ENCODE data around the gene POU5F1. TPM values are rescaled to one million over a fixed set of nuclear protein-coding genes. Genes with fewer than 3 reads are reported as not detected.

POU5F1 gene
- total and polyA plus RNA-seq, 2 of the 4 experiments (the other 2 are of a cell fraction): not detected

DNA sequence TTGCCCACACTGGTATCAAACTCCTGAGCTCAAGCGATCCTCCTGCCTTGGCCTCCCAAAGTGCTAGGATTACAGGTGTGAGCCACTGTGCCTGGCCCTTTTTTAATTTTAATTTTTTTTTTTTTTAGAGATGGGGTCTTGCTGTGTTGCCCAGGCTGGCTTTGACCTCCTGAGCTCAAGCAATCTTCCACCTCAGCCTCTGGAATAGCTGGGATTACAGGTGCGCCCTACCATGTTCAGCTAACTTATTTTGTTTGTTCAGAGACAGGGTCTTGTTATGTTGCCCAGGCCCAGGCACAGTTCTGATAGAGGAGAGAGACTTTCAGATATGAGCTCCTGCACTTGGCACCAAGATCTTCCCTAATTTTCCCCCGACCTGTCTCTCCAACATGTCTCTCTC, 39.7 kb downstream of the POU5F1 start:
- H2AK5ac ChIP-seq (ENCODE audit: low read depth, low read length): no peak overlapping the region
- no peak overlapping the region for H2BK20ac ChIP-seq (ENCODE audit: low read depth, low read length)
- H3K56ac ChIP-seq (ENCODE audit: extremely low read depth, insufficient read depth, low read length): no peak overlapping the region
- no peak for TF ChIP-seq FOS (IDR thresholded peaks at IDR 0.05; ENCODE audit: low read depth, low read length)
- TF ChIP-seq MXI1 (IDR thresholded peaks at IDR 0.05; ENCODE audit: borderline replicate concordance, low read depth, low read length): no peak
- TF ChIP-seq USF2 (IDR thresholded peaks at IDR 0.05; ENCODE audit: low read depth, low read length): no peak
- TF ChIP-seq BHLHE40 (IDR thresholded peaks at IDR 0.05; ENCODE audit: low read depth, low read length): no peak
- no peak for TF ChIP-seq RCOR1 (IDR thresholded peaks at IDR 0.05; ENCODE audit: insufficient replicate concordance, low read length)
- no peak for TF ChIP-seq CEBPB (IDR thresholded peaks at IDR 0.05; ENCODE audit: low read depth, low read length)
- TF ChIP-seq NFE2L2 (IDR thresholded peaks at IDR 0.05; ENCODE audit: low read depth, low read length): no peak
- TF ChIP-seq MAZ (IDR thresholded peaks at IDR 0.05; ENCODE audit: borderline replicate concordance, low read depth, low read length): no peak
- TF ChIP-seq, protein P1, sequence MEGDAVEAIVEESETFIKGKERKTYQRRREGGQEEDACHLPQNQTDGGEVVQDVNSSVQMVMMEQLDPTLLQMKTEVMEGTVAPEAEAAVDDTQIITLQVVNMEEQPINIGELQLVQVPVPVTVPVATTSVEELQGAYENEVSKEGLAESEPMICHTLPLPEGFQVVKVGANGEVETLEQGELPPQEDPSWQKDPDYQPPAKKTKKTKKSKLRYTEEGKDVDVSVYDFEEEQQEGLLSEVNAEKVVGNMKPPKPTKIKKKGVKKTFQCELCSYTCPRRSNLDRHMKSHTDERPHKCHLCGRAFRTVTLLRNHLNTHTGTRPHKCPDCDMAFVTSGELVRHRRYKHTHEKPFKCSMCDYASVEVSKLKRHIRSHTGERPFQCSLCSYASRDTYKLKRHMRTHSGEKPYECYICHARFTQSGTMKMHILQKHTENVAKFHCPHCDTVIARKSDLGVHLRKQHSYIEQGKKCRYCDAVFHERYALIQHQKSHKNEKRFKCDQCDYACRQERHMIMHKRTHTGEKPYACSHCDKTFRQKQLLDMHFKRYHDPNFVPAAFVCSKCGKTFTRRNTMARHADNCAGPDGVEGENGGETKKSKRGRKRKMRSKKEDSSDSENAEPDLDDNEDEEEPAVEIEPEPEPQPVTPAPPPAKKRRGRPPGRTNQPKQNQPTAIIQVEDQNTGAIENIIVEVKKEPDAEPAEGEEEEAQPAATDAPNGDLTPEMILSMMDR (conservative IDR thresholded peaks at IDR 0.05; ENCODE audit: low read depth, low read length): no peak
- TF ChIP-seq, protein P2, sequence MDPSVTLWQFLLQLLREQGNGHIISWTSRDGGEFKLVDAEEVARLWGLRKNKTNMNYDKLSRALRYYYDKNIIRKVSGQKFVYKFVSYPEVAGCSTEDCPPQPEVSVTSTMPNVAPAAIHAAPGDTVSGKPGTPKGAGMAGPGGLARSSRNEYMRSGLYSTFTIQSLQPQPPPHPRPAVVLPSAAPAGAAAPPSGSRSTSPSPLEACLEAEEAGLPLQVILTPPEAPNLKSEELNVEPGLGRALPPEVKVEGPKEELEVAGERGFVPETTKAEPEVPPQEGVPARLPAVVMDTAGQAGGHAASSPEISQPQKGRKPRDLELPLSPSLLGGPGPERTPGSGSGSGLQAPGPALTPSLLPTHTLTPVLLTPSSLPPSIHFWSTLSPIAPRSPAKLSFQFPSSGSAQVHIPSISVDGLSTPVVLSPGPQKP (IDR thresholded peaks at IDR 0.05; ENCODE audit: borderline replicate concordance, low read depth, low read length): no peak
- no peak for TF ChIP-seq MAFK (IDR thresholded peaks at IDR 0.05; ENCODE audit: low read depth, low read length)
- no peak for TF ChIP-seq CHD1 (IDR thresholded peaks at IDR 0.05; ENCODE audit: low read depth, low read length)
- H3K9ac ChIP-seq (ENCODE audit: low read depth, low read length): no peak overlapping the region
- no peak overlapping the region for H2BK5ac ChIP-seq (ENCODE audit: low read depth, low read length, poor library complexity, severe bottlenecking)
- BruUV-seq (replicated peaks): no TSS peak
- no peak overlapping the region for H3K4ac ChIP-seq (ENCODE audit: low read depth, low read length)
- H3K4me1 ChIP-seq (ENCODE audit: control insufficient read depth, insufficient read depth, low read length): no peaks in the 10 kb centered on the region
- H3K4me2 ChIP-seq (ENCODE audit: low read depth, low read length): no peak overlapping the region
- ATAC-seq (ENCODE audit: low read depth): no peak
- no CpG with 5 or more reads among the region's 3 CpGs for WGBS, 2 experiments (ENCODE audit: extremely low coverage in 2 of 2, insufficient read length in 1 of 2)
- H4K20me1 ChIP-seq (ENCODE audit: insufficient read depth, low read length): no peaks in the 10 kb centered on the region; the same call in 1 of the 2 replicates
- POLR2A ChIA-PET (ENCODE audit: unreplicated experiment): no interaction called here
- CTCF ChIA-PET: no interaction called here
- H3K36me3 ChIP-seq (ENCODE audit: control insufficient read depth, insufficient read depth, low read length): no peaks in the 10 kb centered on the region
- H2AK9ac ChIP-seq (replicated peaks; ENCODE audit: low read depth, low read length, poor library complexity): no peak overlapping the region
- no peak overlapping the region for H3K14ac ChIP-seq (replicated peaks; ENCODE audit: low read depth, low read length)
- H3K23ac ChIP-seq (ENCODE audit: low read depth, low read length): no peak overlapping the region
- no peak for DNase-seq
- H3K18ac ChIP-seq (ENCODE audit: low read depth, low read length): no peak overlapping the region
- H3K27ac ChIP-seq (ENCODE audit: insufficient read depth, low read length): no peak overlapping the region
- no peak overlapping the region for H3K4me3 ChIP-seq (ENCODE audit: insufficient read depth, low read depth, low read length)
- H3K9me1 ChIP-seq (ENCODE audit: insufficient read depth, low read length): no peaks in the 10 kb centered on the region
- H4K5ac ChIP-seq (ENCODE audit: low read depth, low read length): no peak overlapping the region
- dilution Hi-C loops (cut with HindIII; ENCODE audit: low sequenced_read_pairs, unreplicated experiment) (no loop called here), in situ Hi-C loops (cut with MboI; ENCODE audit: low sequenced_read_pairs) (no loop called here), intact Hi-C loops (cut with micrococcal nuclease) (no loop called here)
- H2BK15ac ChIP-seq (ENCODE audit: low read depth, low read length): no peak overlapping the region
- H4K91ac ChIP-seq (ENCODE audit: insufficient read depth, low read depth, low read length): no peak overlapping the region
- no peak overlapping the region for H2AFZ ChIP-seq (replicated peaks; ENCODE audit: low read length, poor library complexity)
- peaks cover 11% of the 10 kb centered on the region for H3K27me3 ChIP-seq (ENCODE audit: control insufficient read depth, insufficient read depth, low read length)
- H2BK120ac ChIP-seq (ENCODE audit: low read depth, low read length): no peak overlapping the region
- H4K8ac ChIP-seq (ENCODE audit: low read depth in 2 of 2, low read length in 2 of 2): no peak overlapping the region
- no peaks in the 10 kb centered on the region for H3K9me3 ChIP-seq (ENCODE audit: control insufficient read depth, insufficient read depth, low read length)
- H3K79me1 ChIP-seq (ENCODE audit: low read depth in 1 of 2, low read length in 2 of 2): no peaks in the 10 kb centered on the region
